Gastrocnemius medialis (tissue), 4 donors: Measurements from ENCODE around the gene SLC6A18.

ENCODE experiments used
- CTCF ChIP-seq, 5 experiments: fragments of 450-650 bp in 3 of 5; fragments of 200-600 bp in 2 of 5; sonication (generic) in 2 of 5; IDR thresholded peaks in 4 of 5; conservative IDR thresholded peaks in 1 of 5; 1 replicate in 4 of 5; 2 replicates in 1 of 5; pipeline ENCODE4 v1.5.1; 2016 to 2019; ENCODE audit warnings: antibody characterized with exemption in 5 of 5, mild to moderate bottlenecking in 3 of 5, moderate library complexity in 3 of 5
- POLR2A ChIP-seq, 2 donors: fragments of 450-650 bp; IDR thresholded peaks; one replicate each; pipeline ENCODE4 v1.6.1; 2017; ENCODE audit warnings: antibody characterized with exemption in 2 of 2, mild to moderate bottlenecking in 2 of 2, moderate library complexity in 2 of 2

GRCh38 chr5:1211701-1212100 is 13.5 kb upstream of the SLC6A18 start:
- TF ChIP-seq CTCF (IDR thresholded peaks at IDR 0.05 in 4 of 5, conservative IDR thresholded peaks at IDR 0.05 in 1 of 5) (no peak), POLR2A (IDR thresholded peaks at IDR 0.05) (no peak)
